HTR-8/SVneo (cell line): Measurements from ENCODE around the gene RPTOR.
"Not testable (repeated sequence)": the region's sequence is repeated elsewhere in the genome, so short reads cannot be mapped to it uniquely, and the experiment has no call there.

ENCODE experiments used
- DNase-seq: peaks from one replicate; pipeline ENCODE4 v3.0.0; 2011; ENCODE audit warnings: low spot score, mixed read lengths; ENCODE audit not compliant: insufficient read length
- FAIRE-seq: peaks from 2 replicates; lab custom pipeline; 2011; peaks lifted over from hg19 to GRCh38; lab: Jason Lieb, UNC

RPTOR gene

DNA sequence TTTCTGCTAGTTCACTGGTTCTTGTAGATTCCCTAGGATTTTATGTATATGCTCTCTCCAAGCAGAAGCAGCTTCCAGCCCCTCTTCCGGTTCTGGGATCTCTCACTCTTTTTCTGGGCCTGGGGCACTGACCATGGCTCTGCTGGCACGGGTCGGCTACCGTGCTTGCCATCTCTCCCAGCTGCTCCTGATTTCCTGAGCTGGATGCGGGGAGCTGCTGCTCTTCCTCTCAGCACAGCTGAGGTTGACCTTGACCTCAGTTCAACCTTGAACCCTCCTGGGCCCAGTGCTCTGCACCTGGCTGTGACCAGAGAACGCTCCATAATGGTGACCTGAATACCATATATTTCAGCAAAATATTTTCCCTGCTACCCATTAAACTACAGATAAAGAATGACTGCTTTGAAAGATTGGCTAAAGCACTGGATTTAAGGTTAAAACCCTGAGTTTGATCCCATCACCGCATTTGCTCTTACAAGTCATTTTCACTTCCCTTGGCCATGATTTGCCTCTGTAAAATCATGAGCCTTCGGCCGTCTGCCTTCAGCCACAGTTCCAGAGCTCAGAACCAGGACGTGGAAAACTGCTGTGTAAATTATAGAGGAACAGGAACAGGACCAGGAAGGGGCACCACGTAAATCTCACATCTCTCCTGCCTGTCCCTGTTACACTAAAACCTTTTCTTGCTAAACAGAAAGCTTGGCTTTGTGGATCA is 316.2 kb downstream of the RPTOR start:
- FAIRE-seq (no peak), DNase-seq (no peak)

DNA sequence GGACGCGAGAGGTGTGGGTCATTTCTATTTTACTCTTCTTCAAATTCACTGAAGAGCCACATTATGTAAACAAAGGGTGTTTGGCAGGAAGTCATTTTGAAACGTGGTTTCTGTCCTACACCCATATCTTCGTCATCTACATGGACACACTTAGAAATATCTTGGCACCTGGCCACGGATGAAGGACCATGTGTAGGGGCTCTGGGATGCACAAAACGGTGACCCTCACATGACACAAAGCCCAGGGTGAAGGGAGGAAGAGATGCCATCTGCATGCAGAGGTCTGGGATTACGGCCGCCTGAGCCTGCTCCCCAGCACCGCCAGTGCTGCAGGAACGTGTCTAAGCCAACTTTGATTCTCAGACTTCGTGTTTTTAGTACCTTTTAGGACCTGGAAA is 316.8 kb downstream of the RPTOR start:
- FAIRE-seq = no peak
- DNase-seq = no peak

DNA sequence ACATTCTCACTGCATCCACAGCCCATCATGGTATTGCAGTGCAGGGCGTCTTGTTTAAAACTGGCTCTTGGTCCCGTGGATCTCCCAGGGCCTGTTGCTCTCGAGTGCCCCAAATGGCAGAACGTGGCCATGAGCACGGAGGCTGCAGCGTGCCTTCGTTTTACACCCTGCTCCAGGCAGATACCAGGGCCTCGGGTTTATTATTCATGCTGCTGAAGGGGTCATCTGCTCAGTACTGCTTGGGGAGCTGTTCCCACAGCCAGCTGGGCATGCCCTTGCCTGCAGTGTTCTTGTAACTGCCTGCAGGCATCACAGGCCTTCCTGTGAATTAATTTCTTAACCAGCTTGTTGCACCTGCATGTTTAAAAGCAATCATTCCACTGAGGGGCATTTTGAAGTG is 317.3 kb downstream of the RPTOR start:
- DNase-seq (peak; percentile 27), FAIRE-seq (peak; percentile 60)

DNA sequence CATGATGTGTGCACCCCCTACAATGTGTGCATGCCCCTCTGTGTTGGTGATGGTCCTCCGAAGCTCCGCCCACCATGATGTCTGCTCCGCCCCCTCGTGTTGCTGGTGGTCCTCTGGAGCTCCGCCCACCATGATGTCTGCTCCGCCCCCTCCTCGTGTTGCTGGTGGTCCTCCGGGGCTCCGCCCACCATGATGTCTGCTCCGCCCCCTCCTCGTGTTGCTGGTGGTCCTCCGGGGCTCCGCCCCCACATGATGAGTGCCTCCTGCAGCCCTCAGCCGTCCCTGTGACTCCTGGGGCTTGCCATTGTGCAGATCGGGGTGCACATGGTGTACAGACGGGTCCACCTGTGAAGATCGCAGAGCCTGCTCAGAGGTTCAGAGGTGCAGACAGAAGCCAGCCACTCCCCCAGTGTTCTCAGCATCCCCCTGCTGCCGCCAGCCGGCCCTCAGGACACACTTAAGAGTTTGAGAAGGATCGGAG is 317.9 kb downstream of the RPTOR start:
- DNase-seq (no peak), FAIRE-seq (no peak)

DNA sequence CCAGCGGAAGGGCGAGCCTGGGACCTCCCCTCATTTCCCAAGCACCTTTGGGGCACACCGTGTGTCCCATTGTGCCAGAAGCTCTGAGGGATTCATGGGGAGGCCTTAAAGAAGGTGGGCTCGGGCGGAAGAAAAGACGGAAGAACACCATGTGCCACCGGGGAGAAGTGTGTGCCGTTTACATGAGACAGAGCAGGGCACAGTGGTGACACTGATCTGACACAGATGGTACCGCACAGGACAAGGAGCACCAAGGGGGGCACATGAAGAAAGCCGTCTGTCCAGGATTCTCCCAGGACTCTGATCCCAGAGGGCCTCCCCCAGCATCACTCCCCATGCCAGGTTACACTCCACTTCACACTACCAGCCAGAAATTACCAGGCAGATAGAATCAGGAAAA is 318.3 kb downstream of the RPTOR start:
- DNase-seq (no peak), FAIRE-seq (no peak)

DNA sequence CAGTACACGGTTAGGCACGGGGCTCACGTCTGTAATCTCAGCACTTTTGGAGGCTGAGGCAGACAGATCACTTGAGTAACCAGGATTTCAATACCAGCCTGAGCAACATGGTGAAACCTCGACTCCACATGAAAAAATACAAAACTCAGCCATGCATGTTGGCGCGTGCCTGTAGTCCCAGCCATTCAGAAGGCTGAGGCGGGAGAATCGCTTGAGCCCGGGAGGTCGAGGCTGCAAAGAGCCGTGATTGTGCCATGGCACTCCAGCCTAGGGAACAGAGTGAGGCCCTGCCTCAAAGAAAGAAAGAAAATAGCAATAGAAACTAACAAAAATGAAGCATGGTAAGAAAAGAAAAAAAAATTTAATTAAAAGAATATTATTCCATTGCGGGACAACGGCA is 319.0 kb downstream of the RPTOR start:
- no peak for DNase-seq
- no peak for FAIRE-seq

DNA sequence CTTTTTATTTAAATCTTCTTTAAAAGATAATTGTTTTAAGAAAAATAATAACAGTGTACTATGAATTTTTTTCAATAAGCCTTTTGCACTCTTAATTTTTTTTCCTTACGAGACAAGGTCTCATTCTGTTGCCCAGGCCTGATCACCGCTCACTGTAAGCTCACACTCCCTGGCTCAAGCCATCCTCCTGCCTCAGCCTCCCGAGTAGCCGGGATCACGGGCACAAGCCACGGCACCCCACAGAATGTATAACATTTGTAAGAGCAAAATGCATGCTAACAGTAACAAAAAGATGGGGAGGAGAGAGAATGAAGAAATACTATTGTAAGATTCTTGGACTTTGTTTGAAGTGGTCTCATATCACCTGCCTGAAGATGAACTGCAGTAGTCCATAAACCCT is 320.1 kb downstream of the RPTOR start:
- DNase-seq (no peak), FAIRE-seq (no peak)

DNA sequence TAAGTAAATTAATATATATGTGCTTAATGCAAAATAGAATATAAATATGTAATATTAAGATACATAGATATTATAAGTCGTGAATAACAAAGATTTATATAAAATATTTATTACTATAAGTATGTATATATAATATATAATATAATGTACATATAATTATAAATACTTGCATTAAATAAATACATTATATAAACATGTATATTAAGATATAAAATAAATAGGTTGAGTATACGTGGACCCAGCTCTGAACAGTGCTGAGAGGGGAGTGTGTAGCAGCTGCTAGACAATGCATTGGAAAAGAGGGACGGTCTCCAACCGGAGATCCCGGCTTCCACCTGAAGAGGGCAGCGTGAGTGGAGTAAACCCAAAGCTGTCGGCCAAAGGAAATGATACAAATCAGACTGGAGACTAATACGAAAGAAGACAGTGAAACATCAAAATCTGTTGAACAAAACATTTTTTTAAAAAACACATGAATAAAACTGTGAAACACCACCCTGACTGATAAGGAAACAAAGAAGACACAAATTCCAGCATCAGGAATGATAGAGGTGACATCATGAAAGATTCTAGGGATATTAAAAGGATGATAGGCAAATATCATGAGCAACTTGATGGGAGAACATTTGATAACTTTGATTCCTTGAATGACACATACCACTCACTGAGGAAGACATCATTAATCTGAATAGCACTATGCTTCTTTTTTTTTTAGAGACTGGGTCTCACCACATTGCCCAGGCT is 321.6 kb downstream of the RPTOR start:
- no peak for FAIRE-seq
- peak; percentile 61 for DNase-seq

DNA sequence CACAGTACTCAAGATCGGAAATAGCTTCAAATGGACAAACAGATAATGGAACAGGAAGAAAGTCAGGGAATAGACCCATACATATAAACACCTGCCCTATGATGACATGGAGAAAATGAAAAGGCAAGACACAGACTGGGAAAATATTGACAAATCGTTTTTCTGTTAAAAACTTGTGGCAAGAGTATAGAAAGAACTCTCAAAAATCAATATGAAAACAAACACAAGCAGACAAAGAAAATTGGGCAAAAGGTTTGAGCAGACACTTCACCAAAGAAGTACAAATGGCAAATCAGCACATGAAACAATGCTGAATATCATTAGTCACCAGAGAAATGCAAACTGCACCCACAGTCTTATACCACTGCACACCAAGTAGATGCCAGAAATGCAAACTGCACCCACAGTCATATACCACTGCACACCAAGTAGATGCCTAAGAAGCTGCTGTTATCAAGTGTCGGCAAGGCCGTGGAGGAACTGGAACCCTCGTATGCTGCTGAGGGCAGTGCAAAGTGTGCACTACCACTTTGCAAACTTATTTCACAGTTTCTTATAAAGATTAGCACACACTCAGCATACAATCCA is 323.5 kb downstream of the RPTOR start:
- FAIRE-seq (no peak), DNase-seq (no peak)

DNA sequence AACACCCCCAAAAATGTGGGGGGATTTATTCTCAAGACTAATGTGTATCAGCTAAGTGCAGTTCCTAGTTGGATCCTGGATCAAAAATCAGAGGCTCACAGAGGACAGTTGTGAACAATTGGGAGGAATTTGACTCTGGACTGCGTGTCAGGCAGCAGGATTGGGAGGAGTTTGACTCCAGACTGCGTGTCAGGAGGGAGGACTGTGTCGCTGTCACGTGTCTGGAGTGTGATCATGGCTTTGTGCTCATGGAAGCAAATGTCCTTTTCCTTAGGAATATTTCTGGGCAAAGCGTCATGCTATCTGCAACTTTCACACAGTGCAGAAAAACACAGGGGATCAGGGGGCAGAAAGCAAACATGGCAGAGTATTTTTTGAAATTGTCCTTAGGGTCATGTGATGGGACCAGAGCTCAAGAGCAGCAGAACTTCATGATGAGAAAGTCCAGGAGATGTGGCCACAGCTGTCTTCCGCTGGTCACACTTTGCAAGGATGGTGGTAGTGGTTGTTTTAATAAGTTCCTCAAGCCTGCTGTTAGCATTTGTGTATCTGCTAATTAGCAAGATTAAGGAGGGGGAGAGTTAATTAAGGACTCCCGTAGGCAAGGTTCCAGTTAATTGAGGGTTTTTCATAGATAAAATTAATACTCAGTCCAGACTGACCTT is 325.0 kb downstream of the RPTOR start:
- DNase-seq (no peak), FAIRE-seq (no peak)

DNA sequence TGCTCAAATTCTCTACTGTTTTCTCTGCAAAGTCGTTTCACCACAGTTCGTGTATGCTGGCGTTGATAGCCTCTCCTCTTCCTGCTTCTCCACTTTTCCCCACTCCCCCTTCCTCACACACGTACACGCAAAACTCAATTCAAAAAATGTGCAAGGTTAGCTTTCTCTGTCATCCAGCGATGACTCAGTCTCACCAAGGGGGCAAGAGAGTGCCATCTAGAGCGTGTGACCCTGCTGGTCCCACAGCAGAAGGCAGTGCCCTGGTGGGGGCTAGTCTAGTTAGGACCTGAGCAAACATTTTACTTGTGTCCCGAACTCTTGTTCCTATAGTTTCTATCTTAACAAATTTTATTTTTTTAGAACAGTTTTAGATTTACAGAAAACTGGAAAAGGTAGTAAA is 325.8 kb downstream of the RPTOR start:
- DNase-seq = no peak
- no peak for FAIRE-seq

DNA sequence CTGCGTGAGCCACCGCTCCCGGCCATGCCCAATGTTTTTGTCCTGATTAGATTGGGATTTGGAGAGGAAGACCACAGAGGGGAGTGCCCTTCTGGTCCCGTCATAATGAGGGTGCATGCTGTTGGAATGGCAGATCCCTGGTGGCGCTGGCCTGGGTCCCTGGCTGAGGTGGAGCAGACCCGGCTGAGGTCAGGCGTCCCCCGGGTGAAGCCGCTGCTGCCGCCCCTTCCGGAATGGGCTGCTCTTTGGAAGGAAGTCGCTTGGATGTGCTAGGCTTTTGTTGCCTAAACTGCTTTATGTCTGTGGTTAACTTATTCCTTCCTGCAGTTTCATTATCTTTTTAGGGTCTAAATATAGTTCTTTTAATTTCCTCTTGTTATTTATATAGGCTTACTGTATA is 326.7 kb downstream of the RPTOR start:
- FAIRE-seq (no peak), DNase-seq (no peak)

DNA sequence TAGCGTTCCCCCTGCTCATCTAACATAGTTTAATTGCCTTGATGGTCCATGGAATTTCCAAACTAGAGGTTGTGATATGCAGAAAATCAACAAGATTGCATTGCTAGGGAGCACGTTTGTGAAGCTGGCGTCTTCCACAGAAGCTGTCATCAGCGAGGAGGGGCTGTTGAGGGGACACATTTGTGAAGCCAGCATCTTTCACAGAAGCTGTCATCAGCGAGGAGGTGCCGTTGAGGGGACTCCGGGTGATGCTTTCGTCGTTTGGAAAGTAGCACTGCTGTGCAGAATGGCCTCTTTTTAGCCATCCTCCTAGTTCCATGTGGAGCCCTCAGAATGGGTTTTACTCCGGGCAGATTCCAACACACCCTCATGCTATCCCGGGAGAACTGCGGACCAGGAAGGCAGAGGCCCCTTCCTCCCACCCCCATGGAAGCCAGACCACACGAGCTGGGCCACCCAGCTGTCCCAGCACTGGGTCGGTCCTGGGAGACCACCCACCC is 327.4 kb downstream of the RPTOR start:
- FAIRE-seq (no peak), DNase-seq (no peak)

DNA sequence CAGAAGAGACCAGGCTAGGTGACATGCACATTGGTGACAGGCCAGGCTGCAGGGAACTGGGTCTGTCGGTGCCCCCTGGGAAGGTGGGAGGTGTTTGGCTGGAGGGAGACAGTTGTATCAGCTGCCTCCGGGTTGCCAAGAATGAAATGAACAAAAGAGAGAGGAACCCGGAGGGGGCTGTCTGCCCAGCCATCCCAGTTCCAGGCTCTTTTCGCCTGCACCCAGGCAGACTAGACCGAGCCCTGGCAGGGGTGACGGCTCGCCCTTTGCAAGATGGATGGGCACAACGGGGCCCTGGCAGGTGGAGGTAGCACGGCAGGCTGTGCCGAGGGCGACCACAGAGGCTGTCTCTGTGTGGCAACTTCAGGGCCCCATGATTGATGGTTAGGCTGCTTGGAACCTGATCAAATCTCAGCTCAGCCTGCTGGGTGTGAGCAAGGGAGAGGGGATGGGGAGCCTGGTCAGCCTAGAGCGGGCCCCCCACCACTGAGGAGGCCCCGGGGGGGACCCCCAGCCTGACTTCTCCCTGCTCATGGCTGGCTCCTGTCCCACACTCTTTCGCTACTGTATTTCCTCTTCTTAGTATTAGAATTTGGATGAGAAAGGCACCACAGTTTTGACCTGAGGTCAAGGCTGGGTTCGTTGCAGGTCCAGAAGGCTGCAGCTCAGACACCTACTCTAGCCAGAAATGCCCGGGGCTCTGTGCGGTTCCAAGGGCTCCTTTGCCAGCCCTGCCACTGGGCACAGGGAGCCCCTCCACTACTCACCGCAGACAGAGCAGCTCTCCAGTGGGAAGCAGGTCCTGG is 328.1 kb downstream of the RPTOR start:
- FAIRE-seq (no peak), DNase-seq (no peak)

DNA sequence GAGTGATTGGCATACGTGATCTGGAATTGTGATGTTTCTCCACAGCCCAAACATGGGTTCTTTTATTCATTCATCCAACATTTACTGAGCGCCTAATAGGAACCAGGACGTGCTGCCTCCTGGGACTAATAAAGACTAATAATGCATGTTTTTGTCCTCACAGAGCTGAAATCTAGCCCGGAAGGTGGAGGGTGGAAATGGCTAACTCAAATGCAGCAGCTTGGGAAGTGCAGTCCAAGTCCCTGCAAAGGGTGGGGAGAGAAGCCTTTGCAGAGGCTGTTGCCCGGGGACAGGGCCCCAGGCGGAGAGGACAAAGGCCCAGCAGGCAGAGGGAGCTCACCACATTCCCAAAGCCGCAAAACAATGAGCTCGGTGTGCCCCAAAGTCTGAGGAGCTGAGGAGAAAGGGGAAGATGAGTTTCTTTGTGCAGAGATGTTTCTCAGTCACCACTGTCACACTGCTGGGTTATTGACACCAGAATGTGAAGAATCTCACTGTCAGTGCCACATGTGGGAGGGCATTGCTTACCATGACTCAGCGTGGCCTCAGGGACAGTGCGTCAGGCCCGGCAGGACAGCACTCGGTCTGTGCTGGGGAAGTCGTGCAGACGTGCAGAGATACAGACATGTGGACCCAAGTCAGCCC is 328.8 kb downstream of the RPTOR start:
- FAIRE-seq (peak; percentile 83), DNase-seq (no peak)

DNA sequence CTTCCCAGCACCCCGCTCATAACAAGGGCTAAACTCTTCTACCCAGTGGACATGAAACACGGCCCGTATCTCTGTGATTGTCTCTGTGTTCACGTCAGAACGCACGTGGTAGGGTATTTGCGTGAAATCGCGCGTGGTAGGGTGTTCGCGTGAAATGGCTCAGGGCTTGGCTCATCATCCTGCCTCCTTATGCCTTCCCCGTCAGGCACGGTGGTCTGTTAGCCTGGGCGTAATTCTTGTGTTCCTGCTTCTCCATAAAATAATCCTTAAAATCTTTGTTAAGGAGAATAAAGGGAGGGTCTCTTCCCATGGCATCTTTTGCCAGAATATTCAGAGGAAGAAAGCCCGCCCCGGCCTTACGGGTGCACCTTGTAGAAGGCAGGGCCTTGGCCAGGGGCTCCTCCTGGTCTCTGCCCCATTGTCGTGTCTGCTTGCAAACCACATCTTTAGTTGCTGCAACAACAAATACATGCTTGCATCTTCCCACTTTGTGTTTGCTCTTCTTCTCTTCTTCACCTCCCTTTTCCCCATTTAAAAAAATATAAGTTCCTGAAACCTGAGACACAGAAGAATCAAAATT is 330.3 kb downstream of the RPTOR start:
- no peak for DNase-seq
- FAIRE-seq = no peak

DNA sequence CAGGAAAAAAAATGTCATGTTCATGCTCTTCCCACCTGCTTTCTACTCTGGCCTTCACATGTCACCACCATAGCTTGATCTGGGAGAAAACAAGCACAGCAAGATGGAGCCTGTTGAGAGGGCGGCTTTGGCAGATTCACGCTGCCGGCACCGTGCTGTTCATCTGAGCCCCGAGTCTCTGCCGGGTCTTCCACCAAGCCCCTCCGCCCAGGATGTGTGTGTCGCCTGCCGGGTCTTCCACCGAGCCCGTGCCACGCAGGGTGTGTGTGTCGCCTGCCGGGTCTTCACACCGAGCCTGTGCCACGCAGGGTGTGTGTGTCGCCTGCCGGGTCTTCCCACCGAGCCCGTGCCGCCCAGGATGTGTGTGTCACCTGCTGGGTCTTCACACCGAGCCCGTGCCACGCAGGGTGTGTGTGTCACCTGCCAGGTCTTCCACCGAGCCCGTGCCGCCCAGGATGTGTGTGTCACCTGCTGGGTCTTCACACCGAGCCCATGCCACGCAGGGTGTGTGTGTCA is 330.9 kb downstream of the RPTOR start:
- not testable (repeated sequence) for FAIRE-seq, DNase-seq

DNA sequence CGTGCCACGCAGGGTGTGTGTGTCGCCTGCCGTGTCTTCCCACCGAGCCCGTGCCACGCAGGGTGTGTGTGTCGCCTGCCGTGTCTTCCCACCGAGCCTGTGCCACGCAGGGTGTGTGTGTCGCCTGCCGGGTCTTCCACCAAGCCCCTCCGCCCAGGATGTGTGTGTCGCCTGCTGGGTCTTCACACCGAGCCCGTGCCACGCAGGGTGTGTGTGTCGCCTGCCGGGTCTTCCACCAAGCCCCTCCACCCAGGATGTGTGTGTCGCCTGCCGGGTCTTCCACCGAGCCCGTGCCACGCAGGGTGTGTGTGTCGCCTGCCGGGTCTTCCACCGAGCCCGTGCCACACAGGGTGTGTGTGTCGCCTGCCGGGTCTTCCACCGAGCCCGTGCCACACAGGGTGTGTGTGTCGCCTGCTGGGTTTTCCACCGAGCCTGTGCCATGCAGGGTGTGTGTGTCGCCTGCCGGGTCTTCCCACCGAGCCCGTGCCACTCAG is 331.9 kb downstream of the RPTOR start:
- not testable (repeated sequence) for DNase-seq, FAIRE-seq
